Panc1 (cell line): ENCODE data around the gene VCPKMT.

Experiments
- POLR2AphosphoS5 ChIP-seq: IDR thresholded peaks from 2 replicates; pipeline ENCODE4 v1.6.1; 2012; ENCODE audit warnings: mild to moderate bottlenecking, low read depth, low read length, moderate library complexity
- REST ChIP-seq, 2 experiments: IDR thresholded peaks; 2 replicates each; pipeline ENCODE4 v1.6.1; 2011 to 2012; ENCODE audit warnings: low read depth in 2 of 2, control low read depth in 1 of 2, low read length in 1 of 2, mild to moderate bottlenecking in 1 of 2, moderate library complexity in 1 of 2; ENCODE audit not compliant: insufficient read depth in 1 of 2
- TCF7L2 ChIP-seq: IDR thresholded peaks from 2 replicates; pipeline ENCODE4 v1.6.1; 2011; ENCODE audit warnings: mild to moderate bottlenecking, low read depth, low read length, inconsistent platforms
- TF ChIP-seq, protein P1 (sequence below): fragments of 450-650 bp; IDR thresholded peaks from 2 replicates; pipeline ENCODE4 v1.5.1; 2017; ENCODE audit warnings: mild to moderate bottlenecking

- TF ChIP-seq POLR2AphosphoS5 (no peak), REST (IDR thresholded peaks at IDR 0.05; ENCODE audit: insufficient read depth in 1 of 2, low read depth in 2 of 2, low read length in 1 of 2) (no peak), TCF7L2 (no peak)
- TF ChIP-seq, protein P1, sequence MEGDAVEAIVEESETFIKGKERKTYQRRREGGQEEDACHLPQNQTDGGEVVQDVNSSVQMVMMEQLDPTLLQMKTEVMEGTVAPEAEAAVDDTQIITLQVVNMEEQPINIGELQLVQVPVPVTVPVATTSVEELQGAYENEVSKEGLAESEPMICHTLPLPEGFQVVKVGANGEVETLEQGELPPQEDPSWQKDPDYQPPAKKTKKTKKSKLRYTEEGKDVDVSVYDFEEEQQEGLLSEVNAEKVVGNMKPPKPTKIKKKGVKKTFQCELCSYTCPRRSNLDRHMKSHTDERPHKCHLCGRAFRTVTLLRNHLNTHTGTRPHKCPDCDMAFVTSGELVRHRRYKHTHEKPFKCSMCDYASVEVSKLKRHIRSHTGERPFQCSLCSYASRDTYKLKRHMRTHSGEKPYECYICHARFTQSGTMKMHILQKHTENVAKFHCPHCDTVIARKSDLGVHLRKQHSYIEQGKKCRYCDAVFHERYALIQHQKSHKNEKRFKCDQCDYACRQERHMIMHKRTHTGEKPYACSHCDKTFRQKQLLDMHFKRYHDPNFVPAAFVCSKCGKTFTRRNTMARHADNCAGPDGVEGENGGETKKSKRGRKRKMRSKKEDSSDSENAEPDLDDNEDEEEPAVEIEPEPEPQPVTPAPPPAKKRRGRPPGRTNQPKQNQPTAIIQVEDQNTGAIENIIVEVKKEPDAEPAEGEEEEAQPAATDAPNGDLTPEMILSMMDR = no peak
Observed at GRCh38 chr14:50113381-50114035, 2.9 kb downstream of the VCPKMT start.
